ENCODE results near the gene UBE4B. TPM values are rescaled to one million over a fixed set of nuclear protein-coding genes. Genes with fewer than 3 reads are reported as not detected.
A peak's percentile ranks its signal among the peaks of the same experiment; 100 is the strongest.

The UBE4B gene
- total and polyA plus RNA-seq, 4 donors = 7.5 to 25.5 (median 16.6) TPM

GRCh38 chr1:10054465-10054864 lies 21.7 kb downstream of the UBE4B start:
- Histone ChIP-seq H3K9me3 (ENCODE audit: control insufficient read depth in 4 of 4, low read length in 3 of 4) (no peaks in the 10 kb centered on the region), H3K27me3 (ENCODE audit: control insufficient read depth in 4 of 4, insufficient read depth in 4 of 4, low read length in 3 of 4) (no peaks in the 10 kb centered on the region), H3K9ac (ENCODE audit: low read depth in 1 of 2, low read length in 2 of 2) (no peak overlapping the region), H3K4me1 (ENCODE audit: control insufficient read depth in 4 of 4, insufficient read depth in 4 of 4, low read length in 3 of 4) (peaks cover 8 to 37% (median 33%) of the 10 kb centered on the region in 4 donors), H3K4me3 (ENCODE audit: low read depth in 1 of 3, low read length in 3 of 3) (no peak overlapping the region), H3K36me3 (ENCODE audit: control insufficient read depth in 4 of 4, insufficient read depth in 3 of 4, low read depth in 1 of 4, low read length in 3 of 4) (peaks cover 0 to 10% (median 2%) of the 10 kb centered on the region in 4 donors), H3K27ac (ENCODE audit: low read depth in 1 of 2, low read length in 2 of 2) (no peak overlapping the region)
- 98% methylated on average over 2 of the region's 2 CpGs for WGBS
- DNase-seq (ENCODE audit: low spot score) = no peak
- no peak for TF ChIP-seq RXRA (IDR thresholded peaks at IDR 0.05)
- no peak for TF ChIP-seq MAX (IDR thresholded peaks at IDR 0.05)
- TF ChIP-seq REST (IDR thresholded peaks at IDR 0.05) = no peak
- TF ChIP-seq TAF1 (conservative IDR thresholded peaks at IDR 0.05) = no peak
- TF ChIP-seq RAD21 (IDR thresholded peaks at IDR 0.05) = no peak
- TF ChIP-seq ZBTB33 (IDR thresholded peaks at IDR 0.05) = no peak

- no peak for TF ChIP-seq FOXA1 (IDR thresholded peaks at IDR 0.05)
- TF ChIP-seq EGR1 (IDR thresholded peaks at IDR 0.05; ENCODE audit: low read depth in 2 of 2) = no peak
- no peak for TF ChIP-seq YY1 (IDR thresholded peaks at IDR 0.05)
- no peak for TF ChIP-seq HNF4A (conservative IDR thresholded peaks at IDR 0.05)
- no peak for TF ChIP-seq SP1 (IDR thresholded peaks at IDR 0.05)
- TF ChIP-seq ATF3 (IDR thresholded peaks at IDR 0.05) = no peak
- TF ChIP-seq FOXA2 (IDR thresholded peaks at IDR 0.05) = no peak
- no peak for TF ChIP-seq ZBTB33 (IDR thresholded peaks at IDR 0.05)
- Histone ChIP-seq H3K9ac (ENCODE audit: low read depth in 1 of 2, low read length in 2 of 2) (no peak overlapping the region), H3K4me3 (ENCODE audit: low read depth in 1 of 3, low read length in 3 of 3) (no peak overlapping the region), H3K36me3 (ENCODE audit: control insufficient read depth in 4 of 4, insufficient read depth in 3 of 4, low read depth in 1 of 4, low read length in 3 of 4) (peaks cover 0 to 6% (median 0%) of the 10 kb centered on the region in 4 donors), H3K9me3 (ENCODE audit: control insufficient read depth in 4 of 4, low read length in 3 of 4) (no peaks in the 10 kb centered on the region), H3K27me3 (ENCODE audit: control insufficient read depth in 4 of 4, insufficient read depth in 4 of 4, low read length in 3 of 4) (no peaks in the 10 kb centered on the region), H3K27ac (ENCODE audit: low read depth in 1 of 2, low read length in 2 of 2) (peak overlapping the region; percentile 65 to 71), H3K4me1 (ENCODE audit: control insufficient read depth in 4 of 4, insufficient read depth in 4 of 4, low read length in 3 of 4) (peaks cover 8 to 37% (median 33%) of the 10 kb centered on the region in 4 donors)
- no peak for DNase-seq (ENCODE audit: low spot score)
- WGBS = 53% methylated on average over 4 of the region's 4 CpGs
These were observed 23.8 kb downstream of the UBE4B start for GRCh38 chr1:10056599-10056987.
